ENCODE measurements around the gene FSCN2.

Gene FSCN2, protein sequence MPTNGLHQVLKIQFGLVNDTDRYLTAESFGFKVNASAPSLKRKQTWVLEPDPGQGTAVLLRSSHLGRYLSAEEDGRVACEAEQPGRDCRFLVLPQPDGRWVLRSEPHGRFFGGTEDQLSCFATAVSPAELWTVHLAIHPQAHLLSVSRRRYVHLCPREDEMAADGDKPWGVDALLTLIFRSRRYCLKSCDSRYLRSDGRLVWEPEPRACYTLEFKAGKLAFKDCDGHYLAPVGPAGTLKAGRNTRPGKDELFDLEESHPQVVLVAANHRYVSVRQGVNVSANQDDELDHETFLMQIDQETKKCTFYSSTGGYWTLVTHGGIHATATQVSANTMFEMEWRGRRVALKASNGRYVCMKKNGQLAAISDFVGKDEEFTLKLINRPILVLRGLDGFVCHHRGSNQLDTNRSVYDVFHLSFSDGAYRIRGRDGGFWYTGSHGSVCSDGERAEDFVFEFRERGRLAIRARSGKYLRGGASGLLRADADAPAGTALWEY

GRCh38 chr17:81527591-81528383, at the start of gene FSCN2:
FSCN2 (plus strand) TSS chr17:81528377; CDS start chr17:81528532, 155 bp downstream.
- in situ Hi-C loops (cut with MboI; ENCODE audit: low sequenced_read_pairs): no loop called here

- in situ Hi-C loops (cut with MboI; ENCODE audit: low sequenced_read_pairs): loop anchor here (10.0 kb wide), 1 partner anchor 215 kb away; no protein-coding TSS in a partner anchor
Measured at GRCh38 chr17:81479175-81480071, 48.8 kb upstream of the FSCN2 start.

- in situ Hi-C loops (cut with MboI; ENCODE audit: low sequenced_read_pairs): loop anchor here (10.0 kb wide), 1 partner anchor 216 kb away; no protein-coding TSS in a partner anchor
Measured at GRCh38 chr17:81480140-81481072, 47.8 kb upstream of the FSCN2 start.

DNA sequence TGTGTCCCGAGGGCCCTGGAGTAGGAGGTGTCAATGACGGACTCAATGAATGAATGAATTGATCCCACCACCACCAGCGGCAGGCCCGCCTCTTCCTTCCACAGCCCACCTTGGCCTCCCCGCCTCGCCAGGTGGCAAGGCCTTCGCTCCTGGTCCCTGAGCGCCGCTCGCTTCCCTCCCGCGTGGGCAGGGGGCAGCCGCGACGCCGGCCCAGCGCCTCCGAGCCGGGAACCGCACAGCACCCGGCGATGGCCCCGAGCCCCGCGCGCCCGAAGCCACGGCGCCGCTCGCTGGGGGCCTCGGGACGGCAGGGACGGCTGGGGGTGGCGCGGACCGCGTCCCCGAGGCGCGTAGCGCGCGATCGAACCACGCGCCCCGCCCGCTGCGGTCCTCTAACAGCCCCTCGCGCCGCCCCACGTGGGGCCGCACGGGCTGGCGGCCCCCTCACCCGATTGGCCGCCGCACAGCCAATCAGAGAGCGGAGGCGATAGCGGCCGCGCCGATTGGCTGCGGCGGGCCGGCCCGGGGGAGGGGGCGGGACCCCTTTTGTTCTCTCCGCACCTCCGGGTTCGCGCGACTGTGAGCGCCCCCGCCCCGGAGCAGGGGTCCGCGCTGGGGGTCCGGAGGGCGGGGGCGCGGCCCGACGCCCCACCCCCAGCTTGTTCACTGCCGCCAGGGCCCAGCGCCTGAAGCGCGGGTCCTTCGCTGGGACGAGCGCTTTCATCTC, 46.9 kb upstream of the FSCN2 start:
- in situ Hi-C loops (cut with MboI; ENCODE audit: low sequenced_read_pairs): loop anchor here (10.0 kb wide), 1 partner anchor 216 kb away; no protein-coding TSS in a partner anchor

- in situ Hi-C loops (cut with MboI; ENCODE audit: low sequenced_read_pairs): loop anchor here (10.0 kb wide), 1 partner anchor 217 kb away; no protein-coding TSS in a partner anchor
Measured at GRCh38 chr17:81481815-81482505, 46.2 kb upstream of the FSCN2 start.

DNA sequence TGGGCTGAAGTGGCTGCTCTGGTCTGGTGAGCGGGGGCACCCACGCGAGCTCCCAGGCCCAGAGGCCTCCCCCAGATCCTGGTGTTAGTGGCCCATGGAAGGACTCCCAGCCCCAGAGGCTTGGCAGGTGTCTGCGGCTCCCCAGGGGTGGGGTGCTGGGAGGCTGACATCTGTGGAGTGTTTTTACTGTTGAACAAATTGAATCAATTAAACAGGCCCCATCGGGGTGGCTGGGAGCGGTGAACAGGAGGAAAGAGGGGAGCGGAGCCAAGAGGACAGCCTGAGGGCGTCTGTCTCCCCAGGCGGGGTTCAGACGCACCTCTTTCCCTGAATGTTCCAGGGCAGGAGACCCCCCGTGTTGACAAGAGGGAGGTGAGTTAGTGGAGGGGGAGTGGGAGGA, 45.5 kb upstream of the FSCN2 start:
- in situ Hi-C loops (cut with MboI; ENCODE audit: low sequenced_read_pairs): loop anchor here (10.0 kb wide), 1 partner anchor 218 kb away; no protein-coding TSS in a partner anchor

- in situ Hi-C loops (cut with MboI; ENCODE audit: low sequenced_read_pairs): loop anchor here (10.0 kb wide), 1 partner anchor 218 kb away; no protein-coding TSS in a partner anchor
Measured at GRCh38 chr17:81483085-81483861, 44.9 kb upstream of the FSCN2 start.

DNA sequence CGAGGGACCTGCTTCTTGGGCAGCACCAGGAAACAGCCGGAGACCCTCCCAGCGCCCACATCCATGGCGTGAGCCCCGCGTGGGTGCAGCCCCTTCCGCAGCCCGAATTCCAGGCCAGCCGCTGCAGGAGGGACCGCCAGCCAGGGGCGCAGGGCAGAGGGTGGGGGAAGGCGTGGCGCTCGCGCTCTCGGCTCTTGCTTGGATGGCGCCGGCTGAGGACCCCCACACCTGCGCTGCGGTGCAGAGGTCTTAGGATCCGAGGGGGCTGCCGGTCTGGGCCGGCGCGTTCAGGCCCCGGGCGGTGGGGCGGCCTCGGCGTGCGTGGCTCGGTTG, 44.3 kb upstream of the FSCN2 start:
- in situ Hi-C loops (cut with MboI; ENCODE audit: low sequenced_read_pairs): loop anchor here (10.0 kb wide), 1 partner anchor 219 kb away; no protein-coding TSS in a partner anchor

GRCh38 chr17:81484195-81484979, 43.8 kb upstream of the FSCN2 start:
- in situ Hi-C loops (cut with MboI; ENCODE audit: low sequenced_read_pairs): loop anchor here (10.0 kb wide), 1 partner anchor 220 kb away; no protein-coding TSS in a partner anchor

DNA sequence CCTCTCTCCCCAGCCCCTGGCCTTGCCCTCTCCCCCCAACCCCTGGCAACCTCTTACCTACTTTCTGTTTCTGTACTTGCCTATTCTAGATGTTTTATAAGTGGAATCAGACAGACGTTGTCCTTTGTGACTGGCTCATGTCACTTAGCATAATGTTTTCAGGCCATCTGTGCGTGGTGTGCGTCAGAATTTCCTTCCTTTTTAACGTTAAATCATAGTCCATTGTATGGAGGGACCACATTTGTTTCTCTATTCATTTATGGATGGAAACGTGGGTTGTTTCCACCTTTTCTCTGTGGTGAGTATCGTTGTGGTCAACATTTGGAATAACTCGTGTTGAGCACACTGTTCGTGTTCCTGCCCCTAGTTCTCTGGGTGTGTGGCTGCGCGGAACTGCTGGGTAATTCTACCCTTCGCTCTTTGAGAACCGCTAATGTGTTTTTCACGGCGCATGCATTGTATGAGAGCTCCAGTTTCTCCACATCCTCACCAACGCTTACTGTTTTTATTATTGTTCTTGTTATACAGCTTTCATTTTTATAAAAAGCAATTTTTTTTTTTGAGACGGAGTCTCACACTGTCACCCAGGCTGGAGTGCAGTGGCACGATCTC, 41.9 kb upstream of the FSCN2 start:
- in situ Hi-C loops (cut with MboI; ENCODE audit: low sequenced_read_pairs): loop anchor here (10.0 kb wide), 1 partner anchor 222 kb away; no protein-coding TSS in a partner anchor

DNA sequence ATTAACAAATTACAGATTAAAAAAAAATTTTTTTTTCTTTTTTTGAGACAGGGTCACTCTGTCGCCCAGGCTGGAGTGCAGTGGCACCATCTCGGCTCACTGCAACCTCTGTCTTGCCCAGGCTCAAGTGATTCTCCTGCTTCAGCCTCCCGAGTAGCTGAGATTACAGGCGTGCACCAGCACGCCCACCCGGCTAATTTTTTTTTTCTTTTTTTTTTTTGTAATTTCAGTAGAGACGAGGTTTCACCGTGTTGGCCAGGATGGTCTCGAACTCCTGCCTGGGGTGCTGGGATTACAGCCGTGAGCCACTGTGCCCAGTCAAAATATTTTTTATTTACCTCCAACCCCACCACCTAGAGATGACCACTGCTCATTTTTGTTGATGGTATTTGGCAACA, 41.1 kb upstream of the FSCN2 start:
- in situ Hi-C loops (cut with MboI; ENCODE audit: low sequenced_read_pairs): loop anchor here (10.0 kb wide), 1 partner anchor 222 kb away; no protein-coding TSS in a partner anchor

- in situ Hi-C loops (cut with MboI; ENCODE audit: low sequenced_read_pairs): loop anchor here (10.0 kb wide), 1 partner anchor 223 kb away; no protein-coding TSS in a partner anchor
Measured at GRCh38 chr17:81487487-81488275, 40.5 kb upstream of the FSCN2 start.

- in situ Hi-C loops (cut with MboI; ENCODE audit: low sequenced_read_pairs): loop anchor here (10.0 kb wide), 1 partner anchor 224 kb away; no protein-coding TSS in a partner anchor
Measured at GRCh38 chr17:81488276-81488860, 39.8 kb upstream of the FSCN2 start.
